HEK293 (cell line): ENCODE results near the gene STX5.

Experiments used
- TSHZ1 ChIP-seq: fragments of 450-650 bp; formaldehyde crosslinking; IDR thresholded peaks from 2 replicates; pipeline ENCODE4 v1.5.1; 2016; ENCODE audit warnings: missing biosample characterization, missing genetic modification characterization, borderline replicate concordance
- YY1 ChIP-seq: fragments of 450-650 bp; formaldehyde crosslinking; IDR thresholded peaks from 2 replicates; pipeline ENCODE4 v1.5.1; 2018; ENCODE audit warnings: missing biosample characterization, missing genetic modification characterization
- ZNF184 ChIP-seq: fragments of 450-650 bp; IDR thresholded peaks from 2 replicates; pipeline ENCODE4 v1.5.1; 2018; ENCODE audit warnings: missing biosample characterization, mild to moderate bottlenecking, missing genetic modification characterization
- ZNF274 ChIP-seq, 2 experiments: fragments of 200-500 bp in 1 of 2; fragments of 450-650 bp in 1 of 2; sonication (Bioruptor generic) in 1 of 2; formaldehyde crosslinking in 1 of 2; IDR thresholded peaks; 2 replicates each; pipeline versions ENCODE4 v1.5.1 to v1.6.1; 2014 to 2016; ENCODE audit warnings: borderline replicate concordance in 1 of 2, inconsistent platforms in 1 of 2, low read length in 1 of 2, missing biosample characterization in 1 of 2, missing genetic modification characterization in 1 of 2
- ZNF623 ChIP-seq: fragments of 450-650 bp; formaldehyde crosslinking; IDR thresholded peaks from 2 replicates; pipeline ENCODE4 v1.5.1; 2016; ENCODE audit warnings: missing biosample characterization, missing genetic modification characterization
- TF ChIP-seq, protein P1 (sequence below): fragments of 450-650 bp; formaldehyde crosslinking; IDR thresholded peaks from 2 replicates; pipeline ENCODE4 v1.5.1; 2016; ENCODE audit warnings: missing biosample characterization, missing genetic modification characterization

DNA sequence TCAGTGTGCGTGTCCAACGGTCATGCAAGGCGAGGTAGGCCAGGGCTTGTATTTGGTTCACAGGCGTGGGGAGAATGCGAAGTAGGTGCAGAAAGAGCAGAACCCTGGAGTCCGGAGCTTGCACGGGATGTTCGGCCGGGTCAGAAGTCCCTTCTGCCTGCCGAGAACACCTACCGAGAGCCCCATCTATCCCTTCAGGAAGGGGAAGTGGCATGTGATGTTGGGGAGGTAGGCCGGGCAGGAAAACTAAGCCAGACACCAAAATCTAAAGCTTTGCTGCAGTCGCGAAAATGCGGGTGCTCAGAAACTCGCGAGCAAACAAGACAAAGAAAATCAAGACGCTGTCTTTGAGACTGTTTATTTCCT is 61.1 kb downstream of the STX5 start:
- TF ChIP-seq ZNF274 (IDR thresholded peaks at IDR 0.05; ENCODE audit: low read length) (no peak), ZNF274 (tag by site-specific recombination; IDR thresholded peaks at IDR 0.05; ENCODE audit: borderline replicate concordance) (no peak), YY1 (tag by site-specific recombination) (no peak), TSHZ1 (tag by site-specific recombination) (no peak), ZNF623 (tag by site-specific recombination) (no peak), ZNF184 (tag by site-specific recombination) (no peak)
- TF ChIP-seq, protein P1, sequence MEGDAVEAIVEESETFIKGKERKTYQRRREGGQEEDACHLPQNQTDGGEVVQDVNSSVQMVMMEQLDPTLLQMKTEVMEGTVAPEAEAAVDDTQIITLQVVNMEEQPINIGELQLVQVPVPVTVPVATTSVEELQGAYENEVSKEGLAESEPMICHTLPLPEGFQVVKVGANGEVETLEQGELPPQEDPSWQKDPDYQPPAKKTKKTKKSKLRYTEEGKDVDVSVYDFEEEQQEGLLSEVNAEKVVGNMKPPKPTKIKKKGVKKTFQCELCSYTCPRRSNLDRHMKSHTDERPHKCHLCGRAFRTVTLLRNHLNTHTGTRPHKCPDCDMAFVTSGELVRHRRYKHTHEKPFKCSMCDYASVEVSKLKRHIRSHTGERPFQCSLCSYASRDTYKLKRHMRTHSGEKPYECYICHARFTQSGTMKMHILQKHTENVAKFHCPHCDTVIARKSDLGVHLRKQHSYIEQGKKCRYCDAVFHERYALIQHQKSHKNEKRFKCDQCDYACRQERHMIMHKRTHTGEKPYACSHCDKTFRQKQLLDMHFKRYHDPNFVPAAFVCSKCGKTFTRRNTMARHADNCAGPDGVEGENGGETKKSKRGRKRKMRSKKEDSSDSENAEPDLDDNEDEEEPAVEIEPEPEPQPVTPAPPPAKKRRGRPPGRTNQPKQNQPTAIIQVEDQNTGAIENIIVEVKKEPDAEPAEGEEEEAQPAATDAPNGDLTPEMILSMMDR (tag by site-specific recombination): no peak
